ENCODE results near the gene MT1A. TPM values are rescaled to one million over a fixed set of nuclear protein-coding genes. Genes with fewer than 3 reads are reported as not detected.

The MT1A gene
- total and polyA plus RNA-seq, 8 donors: 0.78 to 24.1 (median 2.0) TPM; not detected in 4

- no peak for DNase-seq
- Histone ChIP-seq H3K27me3 (peaks cover 9 to 65% of the 10 kb centered on the region in 2 donors), H3K36me3 (no peaks in the 10 kb centered on the region), H3K4me1 (no peaks in the 10 kb centered on the region), H3K27ac (no peak overlapping the region), H3K4me3 (no peak overlapping the region), H3K9me3 (no peaks in the 10 kb centered on the region)
- ATAC-seq: no peak
- intact Hi-C loops (cut with DNase I): no loop called here
- no peak for TF ChIP-seq CTCF (IDR thresholded peaks at IDR 0.05)
Measured at GRCh38 chr16:56649271-56649670, 10.8 kb downstream of the MT1A start.

GRCh38 chr16:56649820-56650219 is 11.4 kb downstream of the MT1A start:
- H3K9me3 ChIP-seq: no peaks in the 10 kb centered on the region
- no peak for DNase-seq
- no peaks in the 10 kb centered on the region for H3K4me1 ChIP-seq
- intact Hi-C loops (cut with DNase I): no loop called here
- H3K27me3 ChIP-seq: peaks cover 5 to 61% of the 10 kb centered on the region in 2 donors
- no peak for TF ChIP-seq CTCF (IDR thresholded peaks at IDR 0.05)
- H3K27ac ChIP-seq: no peak overlapping the region
- no peaks in the 10 kb centered on the region for H3K36me3 ChIP-seq
- ATAC-seq: no peak
- no peak overlapping the region for H3K4me3 ChIP-seq

- TF ChIP-seq CTCF (IDR thresholded peaks at IDR 0.05): no peak
- ATAC-seq (no peak), DNase-seq (no peak)
- H3K27me3 ChIP-seq: peaks cover 5 to 45% of the 10 kb centered on the region in 2 donors
- no peaks in the 10 kb centered on the region for H3K9me3 ChIP-seq
- intact Hi-C loops (cut with DNase I): no loop called here
- no peaks in the 10 kb centered on the region for H3K4me1 ChIP-seq
- H3K36me3 ChIP-seq: no peaks in the 10 kb centered on the region
- no peak within 1 kb of the TSS for H3K4me3 ChIP-seq
- no peak within 1 kb of the TSS for H3K27ac ChIP-seq
Measured at GRCh38 chr16:56651586-56651985, 13.1 kb downstream of the MT1A start, which contains the start of gene MT1B. Gene MT1B (plus strand): TSS chr16:56651886. CDS start chr16:56651954, 68 bp downstream.

GRCh38 chr16:56652600-56652999 is 14.1 kb downstream of the MT1A start:
- no peak for DNase-seq
- Histone ChIP-seq H3K27ac (no peak overlapping the region), H3K27me3 (peaks cover 0 to 35% of the 10 kb centered on the region in 2 donors), H3K36me3 (no peaks in the 10 kb centered on the region), H3K4me1 (no peaks in the 10 kb centered on the region), H3K9me3 (no peaks in the 10 kb centered on the region), H3K4me3 (no peak overlapping the region)
- intact Hi-C loops (cut with DNase I): no loop called here
- TF ChIP-seq CTCF (IDR thresholded peaks at IDR 0.05): no peak
- no peak for ATAC-seq

- TF ChIP-seq CTCF (IDR thresholded peaks at IDR 0.05): no peak
- no peak overlapping the region for H3K27ac ChIP-seq
- H3K36me3 ChIP-seq: no peaks in the 10 kb centered on the region
- DNase-seq: no peak
- peaks cover 0 to 29% of the 10 kb centered on the region in 2 donors for H3K27me3 ChIP-seq
- ATAC-seq: no peak
- peaks cover 0 to 6% of the 10 kb centered on the region in 2 donors for H3K4me1 ChIP-seq
- no peak overlapping the region for H3K4me3 ChIP-seq
- intact Hi-C loops (cut with DNase I): no loop called here
- H3K9me3 ChIP-seq: no peaks in the 10 kb centered on the region
Measured at GRCh38 chr16:56653218-56653617, 14.8 kb downstream of the MT1A start.
